Lung (tissue), 12 donors: ENCODE data around the gene RASL10A. TPM values are rescaled to one million over a fixed set of nuclear protein-coding genes. Genes with fewer than 3 reads are reported as not detected.

Source experiments
- ATAC-seq: fragments of 200-7000 bp; cut with Tn5 transposase; one replicate; pipeline ENCODE4 v1.9.1; 2020; ENCODE audit warnings: moderate number of reproducible peaks; ENCODE audit not compliant: insufficient read depth, low FRiP score
- DNase-seq, 3 donors: peaks; one replicate each; pipeline ENCODE4 v3.0.0-alpha.2; 2013 to 2017
- H3K27ac ChIP-seq, 2 donors: one replicate each; pipeline ENCODE4 v1.5.1; 2013; ENCODE audit warnings: mild to moderate bottlenecking in 2 of 2, moderate library complexity in 2 of 2, control low read depth in 1 of 2, inconsistent platforms in 1 of 2, low read depth in 1 of 2, low read length in 1 of 2
- H3K27me3 ChIP-seq, 3 donors: one replicate each; pipeline ENCODE4 v1.5.1; 2013; ENCODE audit warnings: low read length in 2 of 3; ENCODE audit not compliant: control insufficient read depth in 3 of 3, insufficient read depth in 3 of 3
- H3K36me3 ChIP-seq, 4 donors: one replicate each; pipeline ENCODE4 v1.5.1; 2013; ENCODE audit warnings: low read length in 4 of 4, mild to moderate bottlenecking in 1 of 4, moderate library complexity in 1 of 4; ENCODE audit not compliant: control insufficient read depth in 4 of 4, insufficient read depth in 4 of 4
- H3K4me1 ChIP-seq, 5 donors: one replicate each; pipeline ENCODE4 v1.5.1; 2013; ENCODE audit warnings: low read length in 5 of 5, mild to moderate bottlenecking in 2 of 5, moderate library complexity in 1 of 5; ENCODE audit not compliant: control insufficient read depth in 5 of 5, insufficient read depth in 5 of 5
- H3K4me3 ChIP-seq: one replicate; pipeline ENCODE4 v1.5.1; 2013; ENCODE audit warnings: mild to moderate bottlenecking, control low read depth, moderate library complexity
- H3K9ac ChIP-seq, 2 donors: one replicate each; pipeline ENCODE4 v1.5.1; 2013; ENCODE audit warnings: low read length in 2 of 2, control low read depth in 1 of 2; ENCODE audit not compliant: insufficient read depth in 1 of 2
- H3K9me3 ChIP-seq, 4 donors: one replicate each; pipeline ENCODE4 v1.5.1; 2013; ENCODE audit warnings: low read length in 3 of 4, mild to moderate bottlenecking in 1 of 4, moderate library complexity in 1 of 4; ENCODE audit not compliant: control insufficient read depth in 4 of 4, insufficient read depth in 3 of 4
- WGBS, 2 donors: extraction: QIAGEN DNeasy Blood & Tissue Kit; methylation state at CpG; one replicate each; pipeline ENCODE4 v1.1.7; 2013; 5-methylcytosine and 5-hydroxymethylcytosine counted together
- polyA plus RNA-seq, 2 donors: library from polyadenylated mRNA; stranded (reverse); fragments of 200-250 nt; gene quantifications; one replicate each; pipeline ENCODE4 v1.2.1, GENCODE V29; 2013
- total RNA-seq, 2 donors: library from RNA; depleted of rRNA in 1 of 2; stranded (reverse); fragments of >200 nt in 1 of 2; gene quantifications; one replicate each; pipeline ENCODE4 v1.2.1, GENCODE V29; 2014 to 2021
- TF ChIP-seq, protein P1 (sequence below): IDR thresholded peaks from 2 replicates; pipeline ENCODE4 v1.5.1; 2012; ENCODE audit warnings: mild to moderate bottlenecking; ENCODE audit errors: control extremely low read depth, extremely low read depth
- donor health status: control.
- donor health status: control.
- donor health status: Bipolar disorder and iron deficiency.
- donor health status: healthy.
- donor health status: DM: yes; HTN: yes; CAD: no.

Gene RASL10A
- total and polyA plus RNA-seq, 4 donors: 0.71 to 3.3 (median 2.0) TPM; not detected in 1

GRCh38 chr22:29335656-29336055 is 20.2 kb upstream of the RASL10A start:
- Histone ChIP-seq H3K9ac (no peak overlapping the region), H3K27me3 (no peaks in the 10 kb centered on the region), H3K4me3 (no peak overlapping the region), H3K4me1 (peaks cover 0 to 10% (median 3%) of the 10 kb centered on the region in 5 donors), H3K9me3 (no peaks in the 10 kb centered on the region), H3K27ac (no peak overlapping the region), H3K36me3 (peaks cover 1 to 91% (median 21%) of the 10 kb centered on the region in 4 donors)
- 94 to 95% methylated on average over 11 of the region's 11 CpGs for WGBS, 2 donors
- TF ChIP-seq, protein P1, sequence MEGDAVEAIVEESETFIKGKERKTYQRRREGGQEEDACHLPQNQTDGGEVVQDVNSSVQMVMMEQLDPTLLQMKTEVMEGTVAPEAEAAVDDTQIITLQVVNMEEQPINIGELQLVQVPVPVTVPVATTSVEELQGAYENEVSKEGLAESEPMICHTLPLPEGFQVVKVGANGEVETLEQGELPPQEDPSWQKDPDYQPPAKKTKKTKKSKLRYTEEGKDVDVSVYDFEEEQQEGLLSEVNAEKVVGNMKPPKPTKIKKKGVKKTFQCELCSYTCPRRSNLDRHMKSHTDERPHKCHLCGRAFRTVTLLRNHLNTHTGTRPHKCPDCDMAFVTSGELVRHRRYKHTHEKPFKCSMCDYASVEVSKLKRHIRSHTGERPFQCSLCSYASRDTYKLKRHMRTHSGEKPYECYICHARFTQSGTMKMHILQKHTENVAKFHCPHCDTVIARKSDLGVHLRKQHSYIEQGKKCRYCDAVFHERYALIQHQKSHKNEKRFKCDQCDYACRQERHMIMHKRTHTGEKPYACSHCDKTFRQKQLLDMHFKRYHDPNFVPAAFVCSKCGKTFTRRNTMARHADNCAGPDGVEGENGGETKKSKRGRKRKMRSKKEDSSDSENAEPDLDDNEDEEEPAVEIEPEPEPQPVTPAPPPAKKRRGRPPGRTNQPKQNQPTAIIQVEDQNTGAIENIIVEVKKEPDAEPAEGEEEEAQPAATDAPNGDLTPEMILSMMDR: no peak
- ATAC-seq (no peak), DNase-seq (no peak)

DNA sequence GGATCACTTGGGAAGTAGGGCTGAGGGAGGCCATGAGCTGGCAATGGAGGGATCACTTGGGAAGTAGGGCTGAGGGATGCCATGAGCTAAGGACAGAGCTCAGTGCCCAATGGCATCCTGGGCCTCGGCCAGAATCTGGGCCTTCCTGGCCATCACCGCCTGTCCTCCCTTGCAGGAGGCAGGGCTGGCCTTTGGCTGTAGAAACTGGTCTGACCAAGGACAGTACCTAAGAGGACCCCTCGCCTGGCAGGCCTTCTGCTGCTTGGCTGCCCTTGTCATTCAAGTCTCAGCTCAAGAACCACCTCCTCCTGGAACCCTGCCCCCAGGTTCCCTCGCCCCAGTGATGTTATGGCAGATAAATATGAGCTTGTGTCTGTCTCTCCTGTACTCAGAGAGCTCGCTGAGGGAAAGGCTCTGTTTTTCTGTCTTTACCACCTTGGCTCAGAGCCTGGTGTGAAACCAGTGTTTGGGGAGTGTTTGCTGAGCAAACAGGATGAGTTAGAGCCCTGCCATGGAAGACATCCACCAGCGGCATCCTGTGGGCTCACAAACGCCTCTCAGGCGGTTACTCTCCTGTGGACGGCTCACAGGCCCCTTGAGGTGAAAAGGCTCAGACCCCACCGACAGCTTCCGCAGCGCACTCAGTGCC is 19.3 kb upstream of the RASL10A start:
- TF ChIP-seq, protein P1: no peak
- H3K36me3 ChIP-seq: peaks cover 0 to 91% (median 19%) of the 10 kb centered on the region in 4 donors
- H3K4me1 ChIP-seq: peaks cover 0 to 12% (median 3%) of the 10 kb centered on the region in 5 donors
- H3K27ac ChIP-seq: no peak overlapping the region
- no peak for DNase-seq
- H3K9me3 ChIP-seq: no peaks in the 10 kb centered on the region
- no peak for ATAC-seq
- no peak overlapping the region for H3K9ac ChIP-seq
- WGBS, 2 donors: 92 to 94% methylated on average over 12 of the region's 12 CpGs
- H3K27me3 ChIP-seq: no peaks in the 10 kb centered on the region
- H3K4me3 ChIP-seq: no peak overlapping the region

DNA sequence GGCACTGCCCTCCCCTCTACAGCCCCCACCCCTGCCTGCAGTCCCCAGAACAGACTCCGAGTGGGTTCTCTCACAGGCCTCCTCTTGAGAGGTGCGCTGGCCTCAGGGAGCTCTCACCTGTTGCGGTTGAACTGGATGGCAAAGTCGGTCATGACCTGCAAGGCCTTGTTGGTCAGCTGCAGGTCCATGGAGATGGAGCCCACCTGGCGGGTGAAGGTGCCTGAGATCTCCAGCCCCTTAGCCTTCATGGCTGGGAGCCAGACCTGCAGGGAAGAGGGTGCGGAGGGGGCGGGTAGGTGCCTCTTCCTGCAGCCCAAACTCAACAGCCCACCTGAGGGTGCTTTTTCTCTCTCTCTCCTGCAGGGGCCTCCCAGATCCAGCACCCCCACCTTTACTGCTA is 18.7 kb upstream of the RASL10A start:
- H3K9ac ChIP-seq: no peak overlapping the region
- TF ChIP-seq, protein P1: no peak
- no peaks in the 10 kb centered on the region for H3K9me3 ChIP-seq
- WGBS, 2 donors: 97 to 98% methylated on average over 7 of the region's 7 CpGs
- no peak overlapping the region for H3K4me3 ChIP-seq
- peaks cover 0 to 12% (median 3%) of the 10 kb centered on the region in 5 donors for H3K4me1 ChIP-seq
- no peak for ATAC-seq
- H3K27ac ChIP-seq: no peak overlapping the region
- no peaks in the 10 kb centered on the region for H3K27me3 ChIP-seq
- no peak for DNase-seq
- peaks cover 0 to 90% (median 15%) of the 10 kb centered on the region in 4 donors for H3K36me3 ChIP-seq
